HCT116 (cell line): ENCODE results near the gene FXYD2. TPM values are rescaled to one million over a fixed set of nuclear protein-coding genes. Genes with fewer than 3 reads are reported as not detected.

ENCODE experiments used
- ATAC-seq: fragments of 200-7000 bp; cut with Tn5 transposase; 2 replicates; pipeline ENCODE4 v1.9.1; 2020; ENCODE audit warnings: mild to moderate bottlenecking, moderate library complexity
- BruUV-seq: library from RNA; stranded (reverse); fragments of 400-500 nt; replicated peaks from 2 replicates; lab custom pipeline; 2021; lab: Mats Ljungman, UMichigan
- CTCF ChIA-PET: fragments of 300-600 bp; sonication (Branson Sonifier 250); formaldehyde crosslinking; loops from one replicate; lab custom pipeline; 2021; ENCODE audit warnings: antibody characterized with exemption; lab: Charles Lee
- POLR2A ChIA-PET: fragments of 300-600, 350-600 bp; sonication (Branson Sonifier 250); formaldehyde crosslinking; loops from one replicate; lab custom pipeline; 2021; ENCODE audit warnings: antibody characterized with exemption; lab: Charles Lee
- RAD21 ChIA-PET, 2 experiments: fragments of 300-600 bp; sonication (Branson Sonifier 250); formaldehyde crosslinking; loops; one replicate each; lab custom pipeline; 2023; ENCODE audit warnings: low total read pairs in 2 of 2; ENCODE audit not compliant: uncharacterized antibody in 2 of 2, unreplicated experiment in 2 of 2, low non-redundant PET in 1 of 2; lab: Charles Lee
- DNase-seq: peaks from one replicate; pipeline ENCODE4 v3.0.0-alpha.2; 2010; ENCODE audit warnings: low read depth, low spot score
- H2AFZ ChIP-seq: fragments of 200-600 bp; shearing (Covaris generic), sonication (generic); 2 replicates; pipeline ENCODE4 v1.6.1; 2017; ENCODE audit warnings: low read depth, mixed run types, mixed read lengths, antibody characterized with exemption, low read length; ENCODE audit not compliant: poor library complexity, severe bottlenecking
- H3K27ac ChIP-seq: 2 replicates; pipeline ENCODE4 v1.5.1; 2012; ENCODE audit warnings: low read depth, low read length
- H3K27me3 ChIP-seq: fragments of 200-600 bp; sonication (generic); 2 replicates; pipeline ENCODE4 v1.6.1; 2016; ENCODE audit warnings: mixed run types, low read length, mixed read lengths; ENCODE audit not compliant: insufficient read depth
- H3K36me3 ChIP-seq, 2 experiments: fragments of 200-500 bp in 1 of 2; fragments of 200-600 bp in 1 of 2; sonication (Bioruptor generic) in 1 of 2; sonication (generic) in 1 of 2; 2 replicates each; pipeline versions ENCODE4 v1.5.1 to v1.6.1; 2014 to 2016; ENCODE audit warnings: low read length in 2 of 2, inconsistent platforms in 1 of 2, mixed read lengths in 1 of 2, mixed run types in 1 of 2; ENCODE audit not compliant: insufficient read depth in 2 of 2, control insufficient read depth in 1 of 2
- H3K4me1 ChIP-seq, 2 experiments: fragments of 200-600 bp in 1 of 2; sonication (generic) in 1 of 2; 2 replicates each; pipeline versions ENCODE4 v1.5.1 to v1.6.1; 2012 to 2017; ENCODE audit warnings: low read length in 2 of 2, inconsistent platforms in 1 of 2, mild to moderate bottlenecking in 1 of 2, mixed read lengths in 1 of 2, mixed run types in 1 of 2, moderate library complexity in 1 of 2; ENCODE audit not compliant: insufficient read depth in 2 of 2, control insufficient read depth in 1 of 2
- H3K4me2 ChIP-seq: fragments of 200-600 bp; sonication (generic); 2 replicates; pipeline ENCODE4 v1.6.1; 2017; ENCODE audit warnings: mixed run types, low read length, mixed read lengths
- H3K4me3 ChIP-seq, 2 experiments: fragments of 200-600 bp in 1 of 2; sonication (generic) in 1 of 2; replicated peaks in 1 of 2; 2 replicates each; pipeline ENCODE4 v1.5.1; 2011 to 2016; ENCODE audit warnings: low read length in 2 of 2, control low read depth in 1 of 2, low read depth in 1 of 2, mild to moderate bottlenecking in 1 of 2, mixed read lengths in 1 of 2, mixed run types in 1 of 2
- H3K79me2 ChIP-seq: fragments of 200-600 bp; sonication (generic); 2 replicates; pipeline ENCODE4 v1.6.1; 2017; ENCODE audit warnings: mild to moderate bottlenecking, mixed run types, low read length, moderate library complexity, mixed read lengths; ENCODE audit not compliant: insufficient read depth
- H3K9ac ChIP-seq: fragments of 200-600 bp; sonication (generic); 2 replicates; pipeline ENCODE4 v1.6.1; 2016; ENCODE audit warnings: low read length, mixed read lengths
- H3K9me2 ChIP-seq: fragments of 200-600 bp; sonication (generic), shearing (Covaris generic); 2 replicates; pipeline ENCODE4 v1.6.1; 2017; ENCODE audit warnings: mixed run types, mild to moderate bottlenecking, moderate library complexity; ENCODE audit not compliant: insufficient read depth
- H3K9me3 ChIP-seq, 2 experiments: fragments of 200-500 bp in 1 of 2; fragments of 200-600 bp in 1 of 2; sonication (Bioruptor generic) in 1 of 2; sonication (generic) in 1 of 2; 2 replicates each; pipeline ENCODE4 v1.6.1; 2014 to 2017; ENCODE audit warnings: low read length in 2 of 2, mixed read lengths in 2 of 2, inconsistent platforms in 1 of 2, low read depth in 1 of 2, mild to moderate bottlenecking in 1 of 2, mixed run types in 1 of 2, moderate library complexity in 1 of 2; ENCODE audit not compliant: control insufficient read depth in 1 of 2, insufficient read depth in 1 of 2
- H4K20me1 ChIP-seq: fragments of 200-600 bp; sonication (generic), shearing (Covaris generic); 2 replicates; pipeline ENCODE4 v1.6.1; 2017; ENCODE audit warnings: mixed run types, mild to moderate bottlenecking, moderate library complexity; ENCODE audit not compliant: insufficient read depth
- ATF3 ChIP-seq: IDR thresholded peaks from 2 replicates; pipeline ENCODE4 v1.6.1; 2012
- CTCF ChIP-seq, 3 experiments: fragments of 200-600 bp in 1 of 3; sonication (generic) in 1 of 3; IDR thresholded peaks in 2 of 3; conservative IDR thresholded peaks in 1 of 3; 2 replicates each; pipeline ENCODE4 v1.5.1; 2012 to 2017; ENCODE audit warnings: low read depth in 2 of 3, low read length in 2 of 3, antibody characterized with exemption in 1 of 3, borderline replicate concordance in 1 of 3, control low read depth in 1 of 3, mild to moderate bottlenecking in 1 of 3, mixed read lengths in 1 of 3, mixed run types in 1 of 3, moderate library complexity in 1 of 3; ENCODE audit not compliant: insufficient read depth in 1 of 3
- EGR1 ChIP-seq: IDR thresholded peaks from 2 replicates; pipeline ENCODE4 v1.6.1; 2012; ENCODE audit warnings: low read depth
- ELF1 ChIP-seq: IDR thresholded peaks from 2 replicates; pipeline ENCODE4 v1.6.1; 2012; ENCODE audit warnings: low read depth, borderline replicate concordance
- EZH2 ChIP-seq: fragments of 200-600 bp; sonication (generic); IDR thresholded peaks from 2 replicates; pipeline ENCODE4 v1.6.1; 2017; ENCODE audit warnings: antibody characterized with exemption, mixed run types
- JUND ChIP-seq: IDR thresholded peaks from 2 replicates; pipeline ENCODE4 v1.6.1; 2012
- REST ChIP-seq: IDR thresholded peaks from 2 replicates; pipeline ENCODE4 v1.6.1; 2012; ENCODE audit warnings: low read depth
- SIN3A ChIP-seq: IDR thresholded peaks from 2 replicates; pipeline ENCODE4 v1.6.1; 2012; ENCODE audit warnings: low read depth
- SRF ChIP-seq: IDR thresholded peaks from 2 replicates; pipeline ENCODE4 v1.6.1; 2012; ENCODE audit warnings: low read depth
- ZBTB33 ChIP-seq: IDR thresholded peaks from 2 replicates; pipeline ENCODE4 v1.6.1; 2011; ENCODE audit warnings: mild to moderate bottlenecking, low read length, moderate library complexity; ENCODE audit not compliant: insufficient replicate concordance; ENCODE audit errors: extremely low read depth
- intact Hi-C: fragments of 100-400 bp; cut with micrococcal nuclease; formaldehyde crosslinking; loops from 2 replicates; pipeline ENCODE4 v1.10.0; 2022
- total RNA-seq: library from RNA; stranded (reverse); gene quantifications from one replicate; pipeline ENCODE4 v1.2.1, GENCODE V29; 2021; ENCODE audit not compliant: unreplicated experiment

FXYD2 gene
- total RNA-seq, 1 experiment from 2014 or later, result 0.52 TPM

GRCh38 chr11:117855912-117856651 is 31.5 kb upstream of the FXYD2 start:
- BruUV-seq, result no TSS peak
- POLR2A ChIA-PET, result no interaction called here
- peaks cover 0 to 13% of the 10 kb centered on the region in 2 experiments; a peak in 1 of 4 replicates for H3K9me3 ChIP-seq
- no peak overlapping the region for H3K4me2 ChIP-seq
- H3K4me1 ChIP-seq, result no peaks in the 10 kb centered on the region
- H3K79me2 ChIP-seq, result no peaks in the 10 kb centered on the region
- no peaks in the 10 kb centered on the region for H3K36me3 ChIP-seq
- no peak overlapping the region for H3K9ac ChIP-seq
- H3K27me3 ChIP-seq, result no peaks in the 10 kb centered on the region
- no peaks in the 10 kb centered on the region for H3K9me2 ChIP-seq
- intact Hi-C loops, result no loop called here
- no peak for DNase-seq
- H2AFZ ChIP-seq, result no peak overlapping the region
- no peak overlapping the region for H3K4me3 ChIP-seq
- no peak for TF ChIP-seq ELF1
- no peak for TF ChIP-seq JUND
- no peak overlapping the region for H3K27ac ChIP-seq
- CTCF ChIA-PET, result no interaction called here
- ATAC-seq, result no peak
- no peaks in the 10 kb centered on the region for H4K20me1 ChIP-seq
- RAD21 ChIA-PET, result no interaction called here

GRCh38 chr11:117855186-117855845 is 30.8 kb upstream of the FXYD2 start:
- Histone ChIP-seq H3K27ac (no peak overlapping the region), H3K4me1 (no peaks in the 10 kb centered on the region), H3K4me3 (no peak overlapping the region), H3K4me2 (no peak overlapping the region), H3K9me3 (peaks cover 0 to 13% of the 10 kb centered on the region in 2 experiments; a peak in 1 of 4 replicates), H3K9me2 (no peaks in the 10 kb centered on the region), H3K36me3 (no peaks in the 10 kb centered on the region), H3K79me2 (no peaks in the 10 kb centered on the region), H3K9ac (no peak overlapping the region), H4K20me1 (no peaks in the 10 kb centered on the region), H2AFZ (no peak overlapping the region), H3K27me3 (no peaks in the 10 kb centered on the region)
- no TSS peak for BruUV-seq
- no peak for DNase-seq
- POLR2A ChIA-PET, result no interaction called here
- intact Hi-C loops, result no loop called here
- CTCF ChIA-PET, result interaction anchor here (1.1 kb wide), 1 partner anchor 11 kb away, joined by 3 read pairs; no protein-coding TSS in a partner anchor
- RAD21 ChIA-PET, result no interaction called here
- ATAC-seq, result no peak
- TF ChIP-seq CTCF (IDR thresholded peaks at IDR 0.05 in 2 of 3, conservative IDR thresholded peaks at IDR 0.05 in 1 of 3; ENCODE audit: borderline replicate concordance in 1 of 3, insufficient read depth in 1 of 3, low read depth in 2 of 3, low read length in 2 of 3) (no peak), REST (no peak), EGR1 (no peak), SRF (no peak), ATF3 (no peak), SIN3A (no peak), ZBTB33 (no peak), EZH2 (no peak)
